Measurements from ENCODE around the gene FIS1.

The FIS1 gene

DNA sequence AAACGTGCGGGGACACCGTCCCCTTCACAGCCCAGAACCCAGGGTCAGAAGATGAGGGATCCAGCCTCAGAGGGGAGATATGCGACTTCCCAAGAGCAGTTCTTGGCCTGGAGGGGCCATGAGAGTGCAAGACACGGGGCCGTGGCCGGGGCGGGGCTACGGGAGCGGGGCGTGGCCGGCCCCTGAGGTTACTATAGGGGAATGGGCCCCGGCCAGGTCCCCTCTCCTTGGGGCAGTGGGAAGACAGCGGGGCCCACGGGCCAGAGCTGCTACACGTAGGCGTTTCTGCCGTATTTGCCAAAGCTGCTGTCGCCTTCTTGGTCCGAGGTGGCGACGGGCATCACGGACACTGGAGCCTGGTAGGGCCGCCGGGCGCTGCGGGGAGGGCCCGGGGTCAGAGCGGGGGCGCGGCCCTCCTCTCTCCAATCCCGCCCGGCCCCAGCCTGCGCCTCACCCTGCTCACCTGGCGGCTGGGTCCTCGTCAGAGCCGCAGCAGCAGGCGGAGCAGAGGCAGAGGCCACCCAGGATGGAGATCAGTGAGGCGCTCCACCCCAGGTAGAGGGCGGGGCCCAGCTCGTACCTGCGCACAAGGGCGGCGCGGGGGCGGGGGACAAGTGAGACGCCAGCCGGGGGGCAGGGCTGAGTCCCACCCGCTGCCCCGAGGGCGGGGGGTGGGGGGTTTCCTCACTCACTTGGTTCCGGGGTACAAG, 12.6 kb downstream of the FIS1 start:
- Histone ChIP-seq H3K4me1 (ENCODE audit: control insufficient read depth, insufficient read depth, low read length, poor library complexity, severe bottlenecking) (peaks cover 9% of the 10 kb centered on the region), H3K27ac (ENCODE audit: low read depth, low read length, severe bottlenecking) (no peak overlapping the region), H3K9me3 (ENCODE audit: control insufficient read depth, low read length) (no peaks in the 10 kb centered on the region), H3K36me3 (ENCODE audit: control insufficient read depth, insufficient read depth, low read length) (peaks cover 12% of the 10 kb centered on the region), H3K4me3 (ENCODE audit: extremely low read depth, insufficient read depth, low read length, poor library complexity, severe bottlenecking) (peak overlapping the region; percentile 29)
- 7 to 10% methylated on average over 32 to 35 of the region's 52 CpGs for WGBS, 2 experiments (ENCODE audit: insufficient coverage in 2 of 2)

DNA sequence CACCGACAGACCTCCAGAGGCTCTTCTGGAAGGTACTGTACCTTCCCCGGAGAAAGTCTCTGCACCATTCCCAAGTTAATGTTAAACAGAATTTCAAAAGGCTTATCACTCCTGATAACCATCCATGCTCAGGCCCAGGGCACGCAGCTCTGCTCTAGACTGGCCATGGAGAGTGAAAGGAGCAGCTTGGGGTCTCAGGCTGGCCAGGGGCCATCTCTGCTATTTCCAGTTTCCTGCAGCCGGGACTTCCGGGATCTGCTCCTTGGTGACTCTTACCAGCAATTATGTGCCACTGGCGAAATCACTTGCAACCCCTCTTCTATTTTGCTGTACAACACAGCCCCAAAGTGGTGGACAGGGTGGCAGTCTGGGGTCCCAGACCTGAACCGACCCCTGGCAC, 13.2 kb downstream of the FIS1 start:
- Histone ChIP-seq H3K9me3 (ENCODE audit: control insufficient read depth, low read length) (no peaks in the 10 kb centered on the region), H3K27ac (ENCODE audit: low read depth, low read length, severe bottlenecking) (no peak overlapping the region), H3K36me3 (ENCODE audit: control insufficient read depth, insufficient read depth, low read length) (peaks cover 11% of the 10 kb centered on the region), H3K4me3 (ENCODE audit: extremely low read depth, insufficient read depth, low read length, poor library complexity, severe bottlenecking) (no peak overlapping the region), H3K4me1 (ENCODE audit: control insufficient read depth, insufficient read depth, low read length, poor library complexity, severe bottlenecking) (peaks cover 9% of the 10 kb centered on the region)
- WGBS, 2 experiments (ENCODE audit: insufficient coverage in 2 of 2) = 85 to 93% methylated on average over 4 to 5 of the region's 7 CpGs

DNA sequence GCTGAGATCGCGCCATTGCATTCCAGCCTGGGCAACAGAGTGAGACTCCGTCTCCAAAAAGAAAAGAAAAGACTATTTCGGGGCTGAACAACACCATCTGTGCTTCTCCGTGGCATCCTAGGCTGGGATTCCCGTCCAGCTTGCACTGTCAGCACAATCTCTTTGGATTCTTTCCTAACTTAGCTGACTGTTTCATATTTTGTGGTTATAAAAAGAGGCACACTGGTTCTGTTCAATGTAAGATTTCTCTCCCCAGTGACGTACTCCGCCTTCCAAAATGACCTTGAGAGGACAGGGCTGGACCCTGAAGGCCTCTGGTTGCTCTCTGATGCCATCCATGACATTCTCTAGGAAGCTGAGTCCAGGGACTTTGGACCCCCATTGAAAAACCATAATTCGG, 18.2 kb downstream of the FIS1 start:
- no peak overlapping the region for H3K4me3 ChIP-seq (ENCODE audit: extremely low read depth, insufficient read depth, low read length, poor library complexity, severe bottlenecking)
- H3K36me3 ChIP-seq (ENCODE audit: control insufficient read depth, insufficient read depth, low read length) = peaks cover 46% of the 10 kb centered on the region
- H3K4me1 ChIP-seq (ENCODE audit: control insufficient read depth, insufficient read depth, low read length, poor library complexity, severe bottlenecking) = peaks cover 7% of the 10 kb centered on the region
- no peaks in the 10 kb centered on the region for H3K9me3 ChIP-seq (ENCODE audit: control insufficient read depth, low read length)
- H3K27ac ChIP-seq (ENCODE audit: low read depth, low read length, severe bottlenecking) = no peak overlapping the region
- 97 to 98% methylated on average over 8 to 9 of the region's 9 CpGs for WGBS, 2 experiments (ENCODE audit: insufficient coverage in 2 of 2)

DNA sequence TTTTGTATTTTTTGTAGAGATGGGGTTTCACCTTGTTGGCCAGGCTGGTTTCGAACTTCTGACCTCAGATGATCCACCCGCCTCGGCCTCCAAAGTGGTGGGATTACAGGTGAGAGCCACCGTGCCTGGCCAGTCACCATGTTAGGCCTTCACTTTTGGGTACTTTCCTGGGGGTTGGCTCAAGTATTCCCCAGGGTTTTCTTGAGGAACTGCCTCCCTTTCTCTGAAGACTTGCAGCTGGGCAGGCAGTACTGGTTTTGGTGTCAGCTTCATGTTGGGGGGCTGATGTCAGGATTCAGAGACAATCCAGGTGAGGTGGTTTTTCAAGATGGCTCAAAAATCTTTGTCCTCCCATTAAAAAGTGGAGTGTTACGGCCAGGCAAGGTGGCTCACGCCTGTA, 19.2 kb downstream of the FIS1 start:
- Histone ChIP-seq H3K4me1 (ENCODE audit: control insufficient read depth, insufficient read depth, low read length, poor library complexity, severe bottlenecking) (peaks cover 5% of the 10 kb centered on the region), H3K36me3 (ENCODE audit: control insufficient read depth, insufficient read depth, low read length) (peaks cover 55% of the 10 kb centered on the region), H3K4me3 (ENCODE audit: extremely low read depth, insufficient read depth, low read length, poor library complexity, severe bottlenecking) (no peak overlapping the region), H3K27ac (ENCODE audit: low read depth, low read length, severe bottlenecking) (no peak overlapping the region), H3K9me3 (ENCODE audit: control insufficient read depth, low read length) (no peaks in the 10 kb centered on the region)
- WGBS, 2 experiments (ENCODE audit: insufficient coverage in 2 of 2) = 85 to 91% methylated on average over 4 of the region's 6 CpGs

DNA sequence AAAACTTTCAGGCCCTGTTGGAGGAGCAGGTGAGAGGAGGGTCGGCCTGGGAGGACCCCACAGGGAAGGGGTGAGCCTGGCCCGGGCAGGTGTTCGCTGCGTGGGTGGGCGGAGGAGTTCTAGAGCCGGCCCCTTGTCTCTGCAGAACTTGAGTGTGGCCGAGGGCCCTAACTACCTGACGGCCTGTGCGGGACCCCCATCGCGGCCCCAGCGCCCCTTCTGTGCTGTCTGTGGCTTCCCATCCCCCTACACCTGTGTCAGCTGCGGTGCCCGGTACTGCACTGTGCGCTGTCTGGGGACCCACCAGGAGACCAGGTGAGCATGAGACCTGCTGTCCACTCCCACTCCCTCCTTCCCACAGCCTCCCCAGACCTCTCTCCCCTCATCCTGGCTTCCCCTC, 21.4 kb downstream of the FIS1 start:
- 95 to 97% methylated on average over 11 to 15 of the region's 15 CpGs for WGBS, 2 experiments (ENCODE audit: insufficient coverage in 2 of 2)

DNA sequence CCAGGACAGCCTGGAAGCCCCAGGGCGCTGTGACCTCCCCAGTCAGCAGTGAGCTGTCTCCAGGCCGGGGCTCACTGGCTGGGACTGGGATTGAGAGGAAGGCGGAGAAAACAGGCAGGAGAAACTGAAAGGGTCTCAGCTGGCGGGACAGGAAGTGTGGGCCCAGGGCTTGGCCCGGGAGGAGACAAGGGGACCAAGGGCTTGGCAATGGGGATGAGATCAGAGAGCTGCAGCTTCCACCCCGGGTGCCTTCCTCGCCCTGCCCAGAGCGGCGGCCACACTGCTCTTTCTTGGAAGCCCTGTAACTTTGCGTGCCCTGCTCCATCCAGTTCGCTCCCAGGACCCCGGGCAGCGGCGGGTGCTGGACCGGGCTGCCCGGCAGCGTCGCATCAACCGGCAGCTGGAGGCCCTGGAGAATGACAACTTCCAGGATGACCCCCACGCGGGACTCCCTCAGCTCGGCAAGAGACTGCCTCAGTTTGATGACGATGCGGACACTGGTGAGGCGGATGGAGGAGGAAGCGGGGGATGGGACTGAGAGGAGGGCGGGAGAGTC, 22.5 kb downstream of the FIS1 start:
- Histone ChIP-seq H3K27ac (ENCODE audit: low read depth, low read length, severe bottlenecking) (no peak overlapping the region), H3K9me3 (ENCODE audit: control insufficient read depth, low read length) (no peaks in the 10 kb centered on the region), H3K4me3 (ENCODE audit: extremely low read depth, insufficient read depth, low read length, poor library complexity, severe bottlenecking) (no peak overlapping the region), H3K36me3 (ENCODE audit: control insufficient read depth, insufficient read depth, low read length) (peaks cover 54% of the 10 kb centered on the region), H3K4me1 (ENCODE audit: control insufficient read depth, insufficient read depth, low read length, poor library complexity, severe bottlenecking) (peaks cover 11% of the 10 kb centered on the region)
- WGBS, 2 experiments (ENCODE audit: insufficient coverage in 2 of 2) = 88 to 93% methylated on average over 26 to 27 of the region's 27 CpGs

More for the DNA sequence above, 21.4 kb downstream of the FIS1 start:
- H3K36me3 ChIP-seq (ENCODE audit: control insufficient read depth, insufficient read depth, low read length) = peaks cover 58% of the 10 kb centered on the region
- no peaks in the 10 kb centered on the region for H3K9me3 ChIP-seq (ENCODE audit: control insufficient read depth, low read length)
- H3K27ac ChIP-seq (ENCODE audit: low read depth, low read length, severe bottlenecking) = no peak overlapping the region
- no peak overlapping the region for H3K4me3 ChIP-seq (ENCODE audit: extremely low read depth, insufficient read depth, low read length, poor library complexity, severe bottlenecking)
- H3K4me1 ChIP-seq (ENCODE audit: control insufficient read depth, insufficient read depth, low read length, poor library complexity, severe bottlenecking) = peaks cover 11% of the 10 kb centered on the region

DNA sequence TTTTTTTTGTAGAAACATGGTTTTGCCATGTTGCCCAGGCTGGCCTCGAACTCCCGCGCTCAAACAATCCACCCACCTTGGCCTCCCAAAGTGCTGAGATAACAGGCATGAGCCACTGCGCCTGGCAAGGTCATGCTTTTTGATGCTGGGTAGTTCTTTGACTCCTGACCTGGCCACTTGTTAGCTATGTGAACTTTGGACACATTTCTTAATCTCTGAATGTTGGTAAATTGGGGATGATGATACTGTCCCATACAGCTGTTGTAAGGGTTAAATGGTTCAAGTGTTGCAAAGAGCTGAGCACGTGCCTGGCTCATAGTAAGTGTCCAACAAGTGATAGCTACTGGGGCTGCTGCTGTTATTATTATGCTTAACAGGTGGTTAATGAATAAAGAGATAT, 24.6 kb downstream of the FIS1 start:
- H3K4me3 ChIP-seq (ENCODE audit: extremely low read depth, insufficient read depth, low read length, poor library complexity, severe bottlenecking) = no peak overlapping the region
- peaks cover 51% of the 10 kb centered on the region for H3K36me3 ChIP-seq (ENCODE audit: control insufficient read depth, insufficient read depth, low read length)
- H3K27ac ChIP-seq (ENCODE audit: low read depth, low read length, severe bottlenecking) = no peak overlapping the region
- peaks cover 19% of the 10 kb centered on the region for H3K4me1 ChIP-seq (ENCODE audit: control insufficient read depth, insufficient read depth, low read length, poor library complexity, severe bottlenecking)
- no peaks in the 10 kb centered on the region for H3K9me3 ChIP-seq (ENCODE audit: control insufficient read depth, low read length)
- WGBS, 2 experiments (ENCODE audit: insufficient coverage in 2 of 2) = 94 to 100% methylated on average over 5 of the region's 5 CpGs

DNA sequence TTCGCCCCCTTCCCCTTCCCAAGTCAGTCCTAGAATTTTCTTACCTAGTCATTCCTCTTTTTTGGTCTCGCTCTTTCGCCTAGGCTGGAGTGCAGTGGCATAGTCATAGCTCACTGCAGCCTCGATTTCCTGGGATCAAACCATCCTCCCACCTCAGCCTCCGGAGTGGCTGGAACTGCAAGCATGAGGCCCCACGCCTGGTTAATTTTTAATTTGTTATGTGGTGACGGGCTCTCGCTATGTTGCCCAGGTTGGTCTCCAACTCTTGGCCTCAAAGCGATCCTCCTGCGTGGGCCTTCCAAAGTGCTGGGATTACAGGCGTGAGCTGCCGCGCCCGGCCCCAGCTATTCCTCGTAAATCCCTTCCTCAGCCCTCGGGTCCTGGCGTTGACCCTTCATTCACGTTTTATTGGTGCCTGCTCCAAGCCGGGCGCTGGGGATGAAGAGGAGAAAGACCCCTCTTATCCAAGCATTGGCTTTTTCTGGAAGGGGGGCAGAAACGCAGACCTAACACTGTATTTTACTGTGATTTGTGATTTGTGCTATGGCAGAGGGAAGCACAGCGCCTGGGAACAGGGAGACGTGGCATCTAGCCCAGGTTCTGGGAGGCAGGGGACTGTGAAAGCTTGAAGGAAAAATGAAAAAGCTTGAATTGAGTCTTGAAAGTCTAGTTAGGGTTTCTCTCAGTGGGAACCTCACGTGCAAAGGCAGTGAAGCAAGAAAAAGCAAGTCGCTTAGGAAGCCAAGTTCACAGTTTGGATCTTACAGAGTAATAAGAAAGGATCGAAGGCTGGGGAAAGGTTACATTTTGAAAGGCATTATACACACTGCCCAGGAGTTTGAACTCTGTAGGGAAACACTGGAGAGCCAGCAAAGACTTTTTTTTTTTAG, 26.4 kb downstream of the FIS1 start:
- Histone ChIP-seq H3K4me3 (ENCODE audit: extremely low read depth, insufficient read depth, low read length, poor library complexity, severe bottlenecking) (peak overlapping the region; percentile 78), H3K36me3 (ENCODE audit: control insufficient read depth, insufficient read depth, low read length) (peaks cover 42% of the 10 kb centered on the region), H3K4me1 (ENCODE audit: control insufficient read depth, insufficient read depth, low read length, poor library complexity, severe bottlenecking) (peaks cover 19% of the 10 kb centered on the region), H3K9me3 (ENCODE audit: control insufficient read depth, low read length) (no peaks in the 10 kb centered on the region), H3K27ac (ENCODE audit: low read depth, low read length, severe bottlenecking) (peak overlapping the region; percentile 97)
- WGBS, 2 experiments (ENCODE audit: insufficient coverage in 2 of 2) = 14 to 15% methylated on average over 20 to 23 of the region's 26 CpGs

DNA sequence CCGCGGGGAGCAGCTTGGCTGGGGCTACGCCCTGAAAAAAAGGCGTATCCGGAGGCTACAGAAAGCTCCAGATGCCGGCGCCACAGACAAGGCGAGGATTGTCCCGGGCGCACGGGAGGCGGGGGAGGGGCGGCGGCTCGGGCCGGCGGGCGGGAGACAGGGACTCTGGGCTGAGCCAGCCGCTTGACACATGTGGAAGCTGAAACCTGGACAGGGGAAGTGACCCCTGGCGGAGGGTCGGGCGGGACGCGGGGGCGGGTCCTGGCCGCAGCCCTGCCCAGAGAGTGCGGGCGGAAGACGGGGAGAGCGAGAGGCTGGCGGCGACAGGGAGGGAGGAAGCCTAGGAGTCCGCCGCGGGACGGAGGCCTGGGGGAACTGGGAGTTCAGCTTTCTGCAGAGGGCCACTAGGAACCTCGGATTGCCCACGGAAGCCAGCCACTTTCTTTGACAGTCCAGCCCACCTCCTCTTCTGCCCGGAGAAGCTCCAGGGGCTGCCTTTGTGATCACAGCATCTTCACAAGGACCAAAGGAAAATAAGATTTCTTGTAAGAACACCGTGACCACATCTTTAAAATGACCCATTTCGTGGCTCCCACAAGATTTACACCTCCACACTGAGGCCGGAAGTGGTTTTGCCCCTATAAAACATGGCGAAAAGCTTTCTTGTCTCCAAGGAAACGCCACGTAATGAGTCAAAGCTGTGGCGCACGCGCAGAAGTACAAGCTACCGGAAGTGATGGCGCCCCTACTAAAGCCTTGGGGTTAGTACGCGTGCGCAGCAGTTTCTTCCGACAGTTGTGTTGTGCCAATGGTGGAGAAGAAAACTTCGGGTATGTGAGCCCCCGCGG, 27.3 kb downstream of the FIS1 start, which contains the start of the genes PLOD3 and ZNHIT1:
Gene PLOD3, minus strand, starts transcription at position 194 of the 848 bp plus-strand sequence. CDS start 307 bp downstream, outside the sequence.
Gene ZNHIT1, plus strand, starts transcription at position 778 of the 848 bp plus-strand sequence. Its CDS starts 31 bp downstream, at position 809.
- peak within 1 kb of the TSS; percentile 78 for H3K4me3 ChIP-seq (ENCODE audit: extremely low read depth, insufficient read depth, low read length, poor library complexity, severe bottlenecking)
- H3K4me1 ChIP-seq (ENCODE audit: control insufficient read depth, insufficient read depth, low read length, poor library complexity, severe bottlenecking) = peaks cover 19% of the 10 kb centered on the region
- WGBS, 2 experiments (ENCODE audit: insufficient coverage in 2 of 2) = 0% methylated on average over 52 of the region's 57 CpGs
- H3K36me3 ChIP-seq (ENCODE audit: control insufficient read depth, insufficient read depth, low read length) = peaks cover 36% of the 10 kb centered on the region
- no peaks in the 10 kb centered on the region for H3K9me3 ChIP-seq (ENCODE audit: control insufficient read depth, low read length)
- peak within 1 kb of the TSS; percentile 97 for H3K27ac ChIP-seq (ENCODE audit: low read depth, low read length, severe bottlenecking)

DNA sequence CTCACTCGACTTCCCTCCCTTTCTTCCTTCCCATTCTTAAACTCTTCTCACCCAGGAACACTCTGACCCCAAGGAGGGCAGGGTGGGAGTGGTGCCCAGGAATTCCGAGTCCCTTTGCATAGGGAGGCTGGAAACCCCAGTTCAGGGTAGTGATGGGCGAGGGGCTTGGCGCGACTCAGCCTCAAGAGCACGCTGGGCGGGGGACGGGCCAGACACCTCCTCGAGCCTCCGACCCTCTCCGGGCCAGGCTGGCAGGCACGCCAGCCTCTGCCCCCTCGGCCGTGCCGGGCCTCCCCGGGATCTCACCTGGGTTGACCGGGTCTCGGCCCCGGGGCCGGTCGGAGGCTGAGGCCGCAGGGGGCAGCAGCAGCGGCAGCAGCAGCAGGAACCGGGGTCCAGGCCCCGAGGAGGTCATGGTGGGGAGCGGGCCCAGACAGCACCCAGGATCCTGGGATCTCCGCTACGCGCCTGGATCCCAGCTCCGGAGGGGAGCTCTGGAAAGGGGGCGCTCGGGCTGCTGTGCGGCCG, 28.0 kb downstream of the FIS1 start:
- Histone ChIP-seq H3K27ac (ENCODE audit: low read depth, low read length, severe bottlenecking) (peak overlapping the region; percentile 97), H3K9me3 (ENCODE audit: control insufficient read depth, low read length) (no peaks in the 10 kb centered on the region), H3K4me1 (ENCODE audit: control insufficient read depth, insufficient read depth, low read length, poor library complexity, severe bottlenecking) (peaks cover 15% of the 10 kb centered on the region), H3K4me3 (ENCODE audit: extremely low read depth, insufficient read depth, low read length, poor library complexity, severe bottlenecking) (peak overlapping the region; percentile 78), H3K36me3 (ENCODE audit: control insufficient read depth, insufficient read depth, low read length) (peaks cover 39% of the 10 kb centered on the region)
- WGBS, 2 experiments (ENCODE audit: insufficient coverage in 2 of 2) = 0 to 2% methylated on average over 27 of the region's 34 CpGs

Measured in mesodermal cell (in vitro differentiated cells).